Measurements from ENCODE around the gene SLC49A3. TPM values are rescaled to one million over a fixed set of nuclear protein-coding genes. Genes with fewer than 3 reads are reported as not detected.
"Not testable (repeated sequence)": the region's sequence is repeated elsewhere in the genome, so short reads cannot be mapped to it uniquely, and the experiment has no call there.

SLC49A3 gene
- total and polyA plus RNA-seq, 10 of the 15 experiments (the other 5 are each of a cell fraction or from before 2014, with no cell fraction given) = 0.09 to 0.85 (median 0.18) TPM; not detected in 4

DNA sequence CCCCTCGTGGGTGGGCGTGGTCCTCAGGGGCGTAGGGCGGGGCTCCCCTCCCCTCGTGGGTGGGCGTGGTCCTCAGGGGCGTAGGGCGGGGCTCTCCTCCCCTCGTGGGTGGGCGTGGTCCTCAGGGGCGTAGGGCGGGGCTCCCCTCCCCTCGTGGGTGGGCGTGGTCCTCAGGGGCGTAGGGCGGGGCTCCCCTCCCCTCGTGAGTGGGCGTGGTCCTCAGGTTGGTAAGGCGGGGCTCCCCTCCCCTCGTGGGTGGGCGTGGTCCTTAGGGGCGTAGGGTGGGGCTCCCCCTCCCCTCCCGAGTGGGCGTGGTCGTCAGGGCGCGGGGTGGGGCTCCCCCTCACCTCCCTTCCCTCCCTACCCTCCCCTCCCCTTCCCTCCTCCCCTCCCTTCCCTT, 43.0 kb upstream of the SLC49A3 start:
- SMC1A ChIA-PET (ENCODE audit: uncharacterized antibody, unreplicated experiment); H4K20me1 ChIP-seq (ENCODE audit: control insufficient read depth, insufficient read depth); H3K9me3 ChIP-seq (replicated peaks; ENCODE audit: control insufficient read depth, insufficient read depth, low read length); H3K4me3 ChIP-seq; H3K79me2 ChIP-seq (ENCODE audit: control insufficient read depth, insufficient read depth, low read length); FAIRE-seq; RAD21 ChIA-PET (ENCODE audit: unreplicated experiment); H3K27me3 ChIP-seq (replicated peaks in 1 of 2; ENCODE audit: control insufficient read depth in 2 of 2, insufficient read depth in 2 of 2, low read length in 1 of 2); in situ Hi-C loops (cut with MboI); intact Hi-C loops (cut with micrococcal nuclease; ENCODE audit: unreplicated experiment); POLR2A ChIA-PET; H3K4me1 ChIP-seq (ENCODE audit: control insufficient read depth, insufficient read depth, low read length); H3K4me2 ChIP-seq (ENCODE audit: control insufficient read depth, insufficient read depth); BruUV-seq (replicated peaks); H3K27ac ChIP-seq (ENCODE audit: control insufficient read depth, insufficient read depth); CTCF ChIA-PET; DNase-seq (ENCODE audit: low read depth, low spot score); H3K9ac ChIP-seq (ENCODE audit: control insufficient read depth, insufficient read depth, low read length); H2AFZ ChIP-seq (ENCODE audit: control insufficient read depth, low read depth, low read length); ATAC-seq: not testable (repeated sequence)
- peaks cover 16 to 33% of the 10 kb centered on the region in 2 experiments; a peak in 3 of 4 replicates for H3K36me3 ChIP-seq (ENCODE audit: control insufficient read depth in 2 of 2, insufficient read depth in 2 of 2, low read length in 1 of 2)
- 94% methylated on average over 7 of the region's 27 CpGs for WGBS (ENCODE audit: insufficient coverage, insufficient replicate concordance, low lambda C conversion rate, missing lambda C conversion rate)

DNA sequence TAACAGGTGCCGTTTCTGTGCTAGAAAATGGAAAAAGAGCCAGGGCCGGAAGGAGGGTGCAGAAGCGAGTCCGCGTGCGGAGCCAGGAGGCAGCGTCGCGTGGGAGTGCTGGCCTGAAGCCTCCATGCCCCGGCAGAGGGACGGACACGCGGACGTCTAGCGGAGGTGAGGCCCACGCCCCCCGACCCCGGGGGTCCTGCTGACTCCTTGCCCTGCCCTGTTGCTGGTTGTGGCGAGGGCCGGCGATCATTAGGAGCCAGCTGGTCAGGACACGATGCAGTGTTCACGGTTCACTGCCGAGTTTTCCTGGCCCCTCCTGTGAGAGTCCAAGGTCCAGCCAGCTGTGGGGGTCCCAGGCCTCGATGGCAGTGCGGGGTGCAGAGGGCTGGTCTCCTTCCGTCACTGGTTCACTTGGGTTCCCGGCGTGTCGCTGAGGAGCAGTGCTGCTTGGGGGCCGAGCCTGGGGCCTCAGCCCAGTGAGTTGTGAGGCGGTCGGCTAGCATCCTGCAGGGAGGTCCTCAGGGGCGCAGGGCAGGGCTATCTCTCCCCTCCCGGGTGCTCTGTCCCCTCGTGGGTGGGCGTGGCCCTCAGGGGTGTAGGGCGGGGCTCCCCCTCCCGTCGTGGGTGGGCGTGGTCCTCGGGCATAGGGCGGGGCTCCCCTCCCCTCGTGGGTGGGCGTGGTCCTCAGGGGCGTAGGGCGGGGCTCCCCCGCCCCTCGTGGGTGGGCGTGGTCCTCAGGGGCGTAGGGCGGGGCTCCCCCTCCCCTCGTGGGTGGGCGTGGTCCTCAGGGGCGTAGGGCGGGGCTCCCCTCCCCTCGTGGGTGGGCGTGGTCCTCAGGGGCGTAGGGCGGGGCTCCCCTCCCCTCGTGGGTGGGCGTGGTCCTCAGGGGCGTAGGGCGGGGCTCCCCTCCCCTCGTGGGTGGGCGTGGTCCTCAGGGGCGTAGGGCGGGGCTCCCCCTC, 42.3 kb upstream of the SLC49A3 start:
- in situ Hi-C loops (cut with MboI); H3K27me3 ChIP-seq (replicated peaks in 1 of 2; ENCODE audit: control insufficient read depth in 2 of 2, insufficient read depth in 2 of 2, low read length in 1 of 2); H3K4me2 ChIP-seq (ENCODE audit: control insufficient read depth, insufficient read depth); SMC1A ChIA-PET (ENCODE audit: uncharacterized antibody, unreplicated experiment); intact Hi-C loops (cut with micrococcal nuclease; ENCODE audit: unreplicated experiment); CTCF ChIA-PET; H3K4me1 ChIP-seq (ENCODE audit: control insufficient read depth, insufficient read depth, low read length); H4K20me1 ChIP-seq (ENCODE audit: control insufficient read depth, insufficient read depth); ATAC-seq; FAIRE-seq; BruUV-seq (replicated peaks); POLR2A ChIA-PET; H2AFZ ChIP-seq (ENCODE audit: control insufficient read depth, low read depth, low read length); DNase-seq (ENCODE audit: low read depth, low spot score); H3K9me3 ChIP-seq (replicated peaks; ENCODE audit: control insufficient read depth, insufficient read depth, low read length); H3K4me3 ChIP-seq; RAD21 ChIA-PET (ENCODE audit: unreplicated experiment); H3K27ac ChIP-seq (ENCODE audit: control insufficient read depth, insufficient read depth); H3K9ac ChIP-seq (ENCODE audit: control insufficient read depth, insufficient read depth, low read length); H3K79me2 ChIP-seq (ENCODE audit: control insufficient read depth, insufficient read depth, low read length): not testable (repeated sequence)
- WGBS (ENCODE audit: insufficient coverage, insufficient replicate concordance, low lambda C conversion rate, missing lambda C conversion rate) = 97% methylated on average over 26 of the region's 68 CpGs
- peaks cover 16 to 32% of the 10 kb centered on the region in 2 experiments; a peak in 3 of 4 replicates for H3K36me3 ChIP-seq (ENCODE audit: control insufficient read depth in 2 of 2, insufficient read depth in 2 of 2, low read length in 1 of 2)

Data from GM12878 (cell line).